NCI-H1694 treated with DMSO at 0.1 percent for 48 hours (cell line): ENCODE measurements around the gene ATP2A3.

Experiments used
- DNase-seq: peaks from one replicate; lab custom pipeline; 2025; lab: John Stamatoyannopoulos, UW

Gene ATP2A3

DNA sequence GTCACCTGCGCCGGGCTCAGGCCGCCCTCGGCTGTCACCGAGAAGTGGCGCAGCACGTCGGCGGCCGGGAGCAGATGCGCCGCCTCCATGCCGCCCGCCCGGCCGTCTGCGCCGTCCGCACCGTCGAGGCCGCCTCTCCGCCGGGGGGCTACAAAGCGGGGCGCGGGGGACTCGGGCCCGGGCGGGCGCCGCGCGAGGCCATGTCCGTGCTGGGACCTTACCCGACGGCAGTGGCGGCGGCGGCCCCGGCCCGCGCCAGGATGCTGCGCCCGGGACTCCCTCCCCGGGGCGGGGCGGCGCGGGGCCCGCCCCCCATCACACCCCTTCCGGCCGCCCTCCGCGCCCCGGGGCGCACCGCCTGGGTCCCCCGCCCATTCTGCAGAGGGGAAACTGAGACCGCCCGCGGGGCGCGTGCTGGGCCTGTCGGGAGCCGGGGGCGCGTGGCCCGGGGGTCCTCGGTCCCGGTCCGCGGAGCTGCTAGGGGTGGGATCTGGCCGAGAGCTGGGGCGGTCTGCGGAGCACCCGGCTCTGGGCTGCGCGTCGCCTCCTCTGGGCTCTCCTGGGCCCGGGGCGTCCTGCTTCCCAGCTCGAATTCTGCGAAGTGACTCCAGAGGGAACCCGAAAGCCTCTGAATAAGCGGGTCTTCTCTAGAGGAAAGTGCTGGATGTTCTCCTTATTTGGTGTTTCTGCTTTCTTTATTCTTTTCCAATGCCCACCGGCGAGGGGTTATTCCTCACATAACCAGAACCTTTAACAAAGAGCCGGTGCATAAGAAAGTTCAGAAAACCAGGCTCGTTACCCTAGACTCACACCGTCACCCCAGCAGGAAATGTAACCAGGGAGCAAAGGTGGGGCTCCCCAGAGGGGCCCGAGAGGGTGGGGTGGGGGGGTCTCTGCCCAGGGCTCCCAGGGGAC, at the start of gene ATP2A3:
ATP2A3 (minus strand) TSS at position 235 of the 915 bp plus-strand sequence; CDS start at position 89, 146 bp downstream.
- DNase-seq = peak; percentile 22

DNA sequence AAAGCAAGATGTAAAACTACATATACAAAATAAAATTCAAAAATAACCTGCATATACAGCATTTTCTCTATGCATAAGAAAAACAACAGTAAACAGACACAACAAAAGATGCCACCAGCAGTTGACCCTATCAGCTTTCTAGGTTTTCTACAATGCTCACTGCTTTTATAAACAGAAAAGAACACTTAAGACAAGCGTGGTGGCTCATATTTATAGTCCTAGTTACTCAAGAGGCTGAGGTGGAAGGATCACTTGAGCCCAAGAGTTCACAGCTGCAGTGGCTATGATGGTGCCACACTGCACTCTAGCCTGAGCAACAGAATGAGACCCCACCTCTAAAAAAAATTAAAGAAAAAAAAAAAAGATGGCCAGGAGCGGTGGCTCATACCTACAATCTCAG, 46.5 kb upstream of the ATP2A3 start:
- no peak for DNase-seq

DNA sequence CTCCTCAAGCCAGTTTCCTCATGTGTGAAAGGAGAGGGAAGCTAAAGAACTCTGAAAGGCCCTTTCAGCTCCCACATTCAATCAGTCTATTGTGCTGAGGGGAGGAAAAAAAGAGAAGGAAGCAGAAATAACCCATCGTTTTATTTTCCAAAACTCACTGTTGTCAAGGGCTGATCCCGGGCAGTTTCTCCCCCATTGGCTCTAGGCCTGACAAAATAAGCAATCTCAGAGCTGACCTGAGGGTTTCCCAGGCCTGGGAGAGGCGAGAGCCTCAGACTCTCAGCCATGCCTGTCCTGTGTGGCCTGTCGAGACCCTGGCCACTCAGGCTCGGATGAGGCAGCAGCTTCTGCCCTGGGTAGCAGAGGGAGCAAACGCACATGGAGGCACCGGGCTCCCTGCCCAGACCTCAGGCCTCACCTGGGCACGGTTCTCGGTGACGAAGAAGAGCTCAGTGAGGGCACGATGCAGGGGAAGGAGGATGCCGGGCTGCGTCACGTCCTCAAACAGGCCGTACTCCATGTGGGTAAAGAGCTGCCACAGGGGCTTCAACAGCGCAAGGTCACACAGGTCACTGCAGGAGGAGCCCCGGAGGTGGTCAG, 45.0 kb upstream of the ATP2A3 start:
- no peak for DNase-seq

DNA sequence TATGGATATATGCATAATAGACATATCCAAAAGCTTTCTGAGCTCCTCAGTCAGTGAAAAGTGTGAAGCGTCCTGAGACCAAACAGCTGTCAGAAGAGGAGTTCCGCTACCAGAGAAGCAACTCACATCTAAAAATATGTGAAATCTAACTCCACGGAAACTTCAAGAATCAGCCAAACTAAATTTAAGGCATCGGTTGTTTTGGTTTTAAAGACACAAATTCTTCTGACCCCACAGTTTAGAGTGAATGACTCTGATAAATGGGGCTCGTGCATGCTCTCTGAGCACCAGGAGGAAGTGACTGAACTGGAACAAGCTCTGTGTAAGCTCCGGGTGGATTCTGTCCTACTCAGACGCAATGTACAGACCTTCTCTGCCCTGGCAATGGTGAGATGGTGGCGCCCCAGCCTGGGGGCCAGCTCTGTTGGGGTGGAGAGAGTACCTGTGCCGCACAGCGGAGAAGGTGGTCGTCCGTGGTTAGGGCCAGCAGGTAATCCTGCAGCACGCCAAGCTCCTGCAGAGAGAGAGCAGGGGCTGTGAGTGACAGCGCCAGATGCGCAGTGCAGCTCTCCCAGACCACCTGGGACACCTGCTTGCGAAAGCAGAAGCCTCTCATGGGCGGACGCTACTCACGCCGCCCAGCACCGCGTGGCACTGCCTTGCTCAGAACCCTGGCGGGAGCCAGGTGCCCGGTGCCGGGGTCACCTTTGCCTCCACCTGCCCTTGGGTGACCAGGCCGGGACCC, 44.4 kb upstream of the ATP2A3 start:
- DNase-seq = no peak

DNA sequence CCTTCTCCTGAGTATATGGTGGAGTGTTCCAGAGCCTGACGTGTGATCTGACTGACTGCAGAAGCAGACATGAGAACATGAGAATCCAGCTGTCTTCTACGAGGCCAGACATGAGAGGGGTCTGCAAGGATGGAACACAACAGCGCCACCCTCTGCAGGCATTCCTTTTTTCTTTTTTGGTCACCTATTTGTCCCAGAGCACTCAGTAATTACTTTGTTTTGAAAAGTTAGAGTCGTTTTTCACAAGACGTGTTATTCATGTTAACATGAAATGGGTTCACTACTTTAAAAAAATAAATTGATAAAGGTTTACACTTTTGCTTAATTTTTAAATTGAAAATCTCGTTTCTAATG, 43.8 kb upstream of the ATP2A3 start:
- peak; percentile 24 for DNase-seq

DNA sequence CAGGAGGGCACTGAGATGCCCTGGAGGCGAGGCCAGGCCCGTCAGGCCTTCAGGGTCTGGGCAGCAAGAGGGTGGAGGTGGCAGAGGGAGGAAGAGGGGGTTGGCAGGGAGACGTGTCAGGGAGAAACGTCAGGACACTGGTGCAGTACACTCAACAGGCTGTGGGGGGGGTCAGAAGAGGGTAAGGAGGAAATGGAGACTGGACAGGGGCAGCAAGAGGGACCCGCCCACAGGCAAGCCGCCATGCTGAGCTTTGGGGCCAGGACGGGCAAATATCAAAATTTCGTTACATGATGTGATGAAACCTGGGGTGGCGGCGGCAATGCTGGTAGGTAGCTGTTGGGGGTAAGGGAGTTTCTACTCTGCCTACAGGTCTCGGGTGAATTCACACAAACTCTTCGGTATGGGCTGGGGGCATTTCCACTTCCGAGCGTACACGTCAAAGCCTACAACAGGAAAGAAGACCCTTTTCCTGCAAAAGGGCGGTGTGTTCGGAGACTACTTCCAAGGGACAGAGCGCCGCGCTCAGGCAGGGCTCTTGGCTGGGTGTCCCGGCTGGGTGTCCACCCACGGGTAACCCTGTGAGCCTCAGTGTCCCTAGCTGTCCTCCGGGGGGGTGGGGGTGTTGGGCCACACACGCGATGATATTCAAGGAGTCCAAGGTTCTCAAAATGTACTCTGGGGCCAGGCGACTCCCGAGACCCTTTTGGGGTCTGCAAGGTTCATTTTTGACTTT, 43.3 kb upstream of the ATP2A3 start:
- no peak for DNase-seq

DNA sequence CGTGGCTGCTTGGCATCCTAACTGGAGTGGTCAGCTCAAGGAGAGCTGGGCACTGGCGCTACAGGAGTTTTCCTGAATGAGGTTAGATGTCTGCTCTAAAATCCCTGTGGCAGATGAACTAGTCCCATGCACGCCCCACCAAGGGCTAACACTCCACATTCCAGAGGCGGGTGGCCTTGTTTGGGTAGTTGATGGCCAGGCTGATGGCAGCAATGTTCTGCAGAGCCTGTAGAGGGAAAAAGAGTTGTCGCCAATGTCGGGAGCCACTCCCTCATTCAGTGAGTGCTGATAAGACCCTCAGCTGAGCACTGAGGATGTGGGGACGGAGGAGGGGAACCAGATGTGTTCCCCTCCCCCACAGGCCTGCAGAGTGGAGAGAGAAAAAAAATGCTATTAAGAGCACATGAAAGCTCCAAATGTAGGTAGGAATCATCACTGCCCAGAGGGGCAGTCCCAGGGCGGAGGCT, 42.5 kb upstream of the ATP2A3 start:
- no peak for DNase-seq

DNA sequence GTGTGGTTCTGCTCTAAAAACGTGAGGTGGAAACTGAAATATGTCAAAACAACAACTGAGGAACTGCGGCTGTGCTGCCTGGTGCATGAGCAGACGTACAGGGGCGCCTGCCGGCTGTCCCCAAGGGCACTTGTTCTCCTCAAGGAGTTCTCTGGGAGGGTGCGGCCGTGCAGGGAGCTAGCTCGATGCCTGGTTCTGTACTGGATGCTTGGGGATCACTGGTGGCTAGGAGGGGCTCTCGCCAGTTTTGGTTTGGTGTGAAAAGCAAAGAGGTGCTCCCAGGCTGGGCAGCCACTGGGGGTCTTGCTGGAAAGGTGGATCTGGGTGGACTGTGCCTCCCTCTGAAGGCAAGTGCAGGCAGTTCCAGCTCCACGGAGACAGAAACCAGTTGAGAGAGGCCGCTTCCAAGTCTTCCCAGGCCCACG, 41.9 kb upstream of the ATP2A3 start:
- DNase-seq = no peak

DNA sequence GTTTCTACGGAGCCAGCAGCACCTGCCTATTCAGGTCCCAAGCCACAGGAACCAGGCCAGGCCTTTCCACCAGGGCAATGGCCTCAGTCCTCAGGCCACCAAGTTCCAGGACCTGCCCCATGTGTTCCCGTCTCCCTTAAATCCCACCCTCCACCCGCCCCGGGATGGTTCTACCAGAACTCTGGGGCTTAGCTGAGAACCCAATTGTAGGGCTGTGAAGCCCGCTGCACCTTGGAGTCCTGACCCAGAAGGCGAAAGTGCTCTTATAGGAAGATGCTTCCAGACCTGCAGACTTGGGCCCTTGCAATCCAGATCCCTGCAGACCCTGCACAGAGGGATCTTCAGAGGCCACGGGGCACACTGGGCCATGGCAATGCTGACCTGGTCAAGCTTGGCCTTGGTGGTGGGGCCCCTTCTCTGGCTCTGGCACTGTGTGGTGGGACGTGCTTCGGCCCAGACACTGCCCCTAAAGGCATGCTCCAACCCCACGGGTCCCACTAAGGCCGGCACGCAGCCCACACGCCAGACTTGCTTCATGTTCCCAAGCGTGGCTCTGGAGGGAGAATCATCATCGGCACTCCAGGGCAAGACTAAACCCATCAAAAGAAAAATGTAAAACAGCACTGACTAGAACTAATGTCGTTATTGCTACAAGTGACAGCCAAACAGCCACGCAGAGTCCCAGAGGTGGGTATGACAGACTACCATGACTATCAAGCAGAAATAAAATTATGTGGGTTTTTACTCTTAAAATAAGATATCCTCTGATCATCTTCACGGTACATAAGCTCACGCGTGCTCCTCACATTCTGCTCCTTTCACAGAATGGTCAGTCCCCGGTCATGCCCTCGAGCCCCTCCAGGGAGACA, 41.3 kb upstream of the ATP2A3 start:
- no peak for DNase-seq

DNA sequence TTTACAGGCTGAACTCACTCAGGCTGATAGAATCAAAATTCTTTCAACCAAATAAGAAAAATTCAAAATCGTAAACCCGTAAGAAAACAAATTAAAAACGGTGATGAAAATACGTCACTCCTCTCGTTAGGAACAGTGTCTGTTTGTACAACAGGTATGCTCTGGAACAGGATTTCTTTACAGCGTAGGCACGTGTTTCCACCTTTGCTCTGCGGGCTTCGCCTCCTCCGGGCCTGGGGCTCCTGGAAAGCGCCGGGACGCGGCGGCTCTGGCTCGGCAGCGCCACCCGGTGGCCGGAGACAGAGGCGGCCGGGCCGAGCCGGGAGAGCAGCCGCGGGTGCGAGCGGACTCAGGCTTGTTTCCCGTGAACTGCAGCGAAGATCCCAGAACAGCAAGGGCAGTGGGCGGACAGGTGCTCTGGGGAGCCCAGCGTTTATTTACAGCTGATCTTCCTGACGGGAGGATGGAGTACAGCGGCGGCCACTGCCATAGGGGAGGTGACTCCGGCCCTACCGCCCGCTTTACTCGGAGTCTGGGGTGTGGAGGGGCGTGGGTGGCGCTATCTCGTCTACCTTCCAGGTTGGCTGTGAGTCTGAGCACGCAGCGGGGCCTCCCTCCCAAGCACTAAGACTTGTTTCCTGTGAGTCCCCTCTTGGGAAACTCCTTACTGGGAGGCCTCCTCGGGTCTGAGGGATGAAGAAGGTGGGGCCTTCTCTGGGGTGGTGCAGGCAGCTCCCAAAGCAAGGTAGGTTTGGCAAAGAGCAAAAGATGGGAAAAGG, 40.5 kb upstream of the ATP2A3 start:
- peak; percentile 36 for DNase-seq

DNA sequence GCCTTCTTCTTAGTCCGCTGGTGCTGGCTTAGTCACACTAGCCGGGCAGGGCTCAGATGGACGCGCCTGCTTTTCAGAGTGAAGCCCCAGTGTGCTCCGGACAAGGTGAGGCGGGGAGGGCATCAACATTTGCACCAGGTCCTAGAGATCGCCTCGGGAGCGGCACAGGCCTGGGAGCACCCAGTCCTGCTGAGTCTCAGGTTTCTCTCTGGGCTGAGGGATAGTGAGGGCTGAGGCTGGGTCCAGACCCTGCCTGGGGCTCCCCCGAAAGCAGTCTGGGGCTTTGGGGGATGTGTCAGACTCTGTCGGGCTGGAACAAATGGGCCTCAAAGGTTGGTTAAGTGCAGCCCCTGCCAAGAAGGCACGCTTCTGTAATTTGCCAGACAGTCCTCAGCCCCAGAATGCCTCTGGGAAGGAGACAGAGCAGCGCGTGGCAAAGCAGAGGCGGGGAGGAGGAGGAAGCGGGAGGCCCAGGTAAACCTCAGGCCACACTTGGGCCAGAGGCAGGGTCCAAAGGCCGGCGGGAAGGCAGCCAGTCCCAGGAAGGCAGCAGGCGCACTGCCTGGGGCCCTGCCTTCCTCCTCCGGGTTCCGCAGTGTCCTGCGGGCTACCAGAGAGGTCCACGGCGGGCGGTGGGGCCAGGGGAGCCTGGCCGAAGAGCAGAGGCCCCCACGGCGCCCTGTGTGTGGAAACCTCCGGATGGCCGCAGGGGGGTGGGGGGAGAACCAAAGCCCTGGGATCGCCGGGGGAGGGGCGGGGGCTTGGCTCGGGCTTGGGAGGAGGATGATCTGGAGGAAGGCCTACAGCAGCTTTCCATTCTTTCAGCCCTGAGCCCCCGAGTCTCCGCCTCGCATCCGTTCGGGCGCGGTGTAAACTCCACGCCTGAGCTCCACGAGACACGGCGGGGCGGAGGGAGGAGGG, 39.5 kb upstream of the ATP2A3 start:
- DNase-seq = no peak

DNA sequence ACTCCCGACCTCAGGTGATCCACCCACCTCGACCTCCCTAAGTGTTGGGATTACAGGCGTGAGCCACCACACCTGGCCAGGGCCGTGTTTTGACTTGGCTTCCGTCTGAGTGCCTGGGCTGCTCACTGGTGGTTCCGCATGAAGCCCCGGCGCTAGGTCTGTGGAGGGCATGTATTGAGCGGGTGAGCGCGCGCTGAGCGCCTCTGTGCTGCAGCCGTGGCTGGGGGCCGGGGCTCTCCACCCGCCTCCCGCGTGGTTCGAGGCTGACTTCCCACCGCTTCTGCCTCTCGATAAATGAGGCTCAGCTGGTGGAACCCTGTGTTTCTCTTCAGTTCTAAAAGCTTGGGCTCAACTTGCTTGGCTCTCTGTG, 38.9 kb upstream of the ATP2A3 start:
- no peak for DNase-seq

DNA sequence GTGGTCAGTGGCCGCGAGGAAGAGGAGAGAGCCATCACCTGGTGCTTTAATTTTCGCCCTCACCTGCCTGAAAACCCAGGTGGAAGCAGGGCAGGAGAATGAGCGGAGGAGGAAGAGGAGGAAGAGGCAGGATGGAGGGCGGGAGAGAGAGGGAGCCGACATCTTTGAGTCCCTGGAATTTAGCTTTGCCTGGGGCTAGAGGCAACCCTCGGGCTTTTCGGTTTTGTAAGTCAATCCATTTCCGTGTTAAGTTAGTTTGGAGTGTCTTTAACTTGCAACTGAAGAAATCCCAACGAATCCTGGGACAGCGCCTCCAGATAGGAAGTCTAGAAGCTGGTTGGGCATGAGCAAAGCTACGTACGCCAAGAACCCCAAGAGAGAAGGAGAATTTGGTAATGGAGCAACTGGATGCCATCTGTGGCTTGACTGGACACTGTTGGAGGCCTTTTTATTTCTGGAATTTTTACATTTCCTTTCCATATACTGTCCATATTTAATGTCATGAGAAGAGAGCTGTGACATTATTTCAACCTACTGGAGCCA, 36.9 kb upstream of the ATP2A3 start:
- DNase-seq = no peak

DNA sequence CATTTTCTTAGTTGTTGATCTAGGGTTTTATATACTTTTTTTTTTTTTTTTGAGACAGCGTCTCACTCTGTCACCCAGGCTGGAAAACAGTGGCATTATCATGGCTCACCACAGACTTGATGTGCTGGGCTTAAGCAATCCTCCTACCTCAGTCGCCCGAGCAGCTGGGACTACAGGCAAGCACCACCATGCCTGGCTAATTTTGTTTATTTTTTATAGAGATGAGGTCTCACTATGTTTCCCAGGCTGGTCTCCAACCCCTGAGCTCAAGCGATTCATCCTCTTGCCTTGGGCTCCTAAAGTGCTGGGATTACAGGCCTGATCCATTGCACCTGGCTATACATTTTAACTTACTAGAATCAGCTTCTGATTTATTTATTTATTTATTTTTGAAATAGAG, 34.2 kb upstream of the ATP2A3 start:
- DNase-seq = no peak

DNA sequence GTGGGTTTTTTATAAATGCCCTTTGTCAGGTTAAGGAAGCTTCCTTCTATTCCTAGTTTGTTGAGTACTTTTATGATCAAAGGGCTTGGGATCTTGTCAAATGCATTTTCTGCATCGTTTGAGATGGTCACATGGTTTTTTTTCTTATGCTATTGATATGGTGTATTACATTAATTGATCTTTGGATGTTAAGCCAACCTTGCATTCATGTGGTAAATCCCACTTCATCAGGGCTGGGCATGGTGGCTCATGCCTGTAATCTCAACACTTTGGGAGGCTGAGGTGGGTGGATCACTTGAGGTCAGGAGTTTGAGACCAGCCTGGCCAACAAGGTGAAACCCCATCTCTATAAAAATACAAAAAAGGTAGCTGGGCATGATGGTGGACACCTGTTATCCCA, 30.8 kb upstream of the ATP2A3 start:
- DNase-seq = no peak

DNA sequence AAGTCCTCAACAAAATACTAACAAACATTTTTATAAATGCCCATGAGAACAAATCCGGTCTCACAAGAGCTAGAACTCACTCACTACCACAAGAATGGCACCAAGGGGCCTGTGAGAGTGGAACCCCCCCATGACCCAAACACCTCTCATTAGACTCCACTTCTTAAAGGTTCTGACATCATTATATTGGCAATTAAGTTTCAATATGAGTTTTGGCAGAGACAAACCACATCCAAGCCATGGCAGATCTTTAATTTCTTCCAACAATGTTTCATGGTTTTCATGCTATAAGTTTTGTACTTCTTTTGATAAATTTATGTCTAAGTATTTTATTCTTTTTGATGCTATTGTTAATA, 30.0 kb upstream of the ATP2A3 start:
- DNase-seq = no peak

DNA sequence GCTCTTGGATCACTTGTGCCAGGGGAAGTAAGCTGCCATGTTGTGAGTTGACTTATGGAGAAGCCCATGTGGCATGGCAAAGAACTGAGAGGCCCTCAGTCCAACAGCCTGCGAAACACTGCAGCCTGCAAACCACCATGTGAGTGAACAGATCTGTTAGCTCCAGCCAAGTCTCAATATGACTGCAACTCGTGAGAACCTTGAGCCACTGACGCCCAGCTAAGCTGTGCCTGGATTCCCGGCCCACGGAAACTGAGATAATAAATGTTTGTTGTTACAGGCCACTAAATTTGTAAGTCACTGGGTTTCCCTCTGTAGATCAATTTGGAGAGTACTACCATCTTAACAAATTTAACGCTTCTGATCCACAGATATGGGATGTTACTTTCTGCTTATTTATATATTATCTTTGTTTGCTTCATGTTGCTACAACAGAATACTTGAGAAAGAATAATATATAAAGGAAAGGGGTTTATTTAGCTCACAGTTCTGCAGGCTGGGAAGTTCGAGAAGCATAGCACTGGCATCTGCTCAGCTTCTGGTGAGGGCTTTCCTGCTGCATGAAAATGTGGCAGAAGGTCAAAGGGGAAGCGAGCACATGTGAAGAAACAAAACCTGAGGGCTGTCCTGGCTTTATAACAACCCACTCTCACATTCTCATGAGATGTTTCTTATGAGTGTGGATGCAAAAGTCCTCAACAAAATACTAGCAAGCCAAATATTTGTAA, 29.4 kb upstream of the ATP2A3 start:
- no peak for DNase-seq

DNA sequence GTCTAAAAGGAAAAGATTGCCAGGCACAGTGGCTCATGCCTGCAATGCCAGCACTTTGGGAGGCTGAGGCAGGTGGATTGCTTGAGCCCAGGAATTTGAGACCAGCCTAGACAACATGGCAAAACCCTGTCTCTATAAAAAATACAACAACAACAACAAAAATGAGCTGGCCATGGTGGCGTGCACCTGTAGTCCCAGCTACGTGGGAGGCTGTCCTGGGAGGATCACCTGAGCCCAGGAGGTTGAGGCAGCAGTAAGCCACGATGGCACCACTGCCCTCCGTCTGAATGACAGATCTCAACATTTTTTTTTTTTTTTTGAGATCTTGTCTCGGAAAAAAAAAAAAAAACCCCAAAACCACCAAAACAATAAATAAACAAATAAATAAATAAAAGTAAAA, 28.1 kb upstream of the ATP2A3 start:
- DNase-seq = no peak
